GM21515 (cell line): ENCODE results near the gene OR4K14.
"Not testable (repeated sequence)": the region's sequence is repeated elsewhere in the genome, so short reads cannot be mapped to it uniquely, and the experiment has no call there.

Experiments
- ATAC-seq: cut with Tn5 transposase; IDR thresholded peaks from one replicate; pipeline ENCODE4 v1.9.1; 2021; ENCODE audit not compliant: unreplicated experiment

OR4K14 gene, protein sequence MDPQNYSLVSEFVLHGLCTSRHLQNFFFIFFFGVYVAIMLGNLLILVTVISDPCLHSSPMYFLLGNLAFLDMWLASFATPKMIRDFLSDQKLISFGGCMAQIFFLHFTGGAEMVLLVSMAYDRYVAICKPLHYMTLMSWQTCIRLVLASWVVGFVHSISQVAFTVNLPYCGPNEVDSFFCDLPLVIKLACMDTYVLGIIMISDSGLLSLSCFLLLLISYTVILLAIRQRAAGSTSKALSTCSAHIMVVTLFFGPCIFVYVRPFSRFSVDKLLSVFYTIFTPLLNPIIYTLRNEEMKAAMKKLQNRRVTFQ

DNA sequence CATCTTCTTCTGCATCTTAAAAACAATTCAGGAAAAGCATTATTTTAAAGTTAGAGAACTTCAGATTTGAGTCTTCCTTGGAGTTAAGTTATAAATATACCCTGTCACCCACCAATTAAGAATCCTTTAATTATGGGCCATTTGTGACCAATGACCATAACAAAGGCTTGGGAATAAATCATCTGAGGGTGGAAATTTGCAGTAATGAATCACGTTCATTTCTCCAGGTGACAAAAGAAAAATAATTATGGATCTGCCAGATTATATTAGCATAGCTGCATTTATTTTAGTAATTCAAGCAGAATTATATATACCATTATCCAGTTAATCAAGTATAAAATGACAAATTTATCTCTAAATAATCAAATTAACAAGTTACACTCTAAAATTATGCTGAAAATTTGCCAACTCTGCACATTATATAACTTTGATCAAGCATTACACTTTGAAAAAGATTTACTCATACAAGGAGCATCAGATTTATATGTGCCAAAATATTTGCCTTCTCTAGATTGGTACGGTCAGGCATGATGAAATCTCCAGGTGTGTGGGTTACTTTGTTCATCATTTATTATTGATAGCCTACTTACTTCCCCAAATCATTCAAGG, at the start of gene OR4K14:
Gene OR4K14, minus strand, starts transcription at position 51 of the 609 bp plus-strand sequence. CDS start 4,114 bp downstream, outside the sequence.
- no peak for ATAC-seq

- no peak for ATAC-seq
These were observed 40.6 kb upstream of the OR4K14 start, which contains the start of gene OR4L1 for GRCh38 chr14:20059745-20060144. Gene OR4L1, plus strand, starts transcription at chr14:20060045. Its CDS starts 0 bp downstream, at chr14:20060045.

GRCh38 chr14:20048202-20048601, 29.1 kb upstream of the OR4K14 start:
- no peak for ATAC-seq

DNA sequence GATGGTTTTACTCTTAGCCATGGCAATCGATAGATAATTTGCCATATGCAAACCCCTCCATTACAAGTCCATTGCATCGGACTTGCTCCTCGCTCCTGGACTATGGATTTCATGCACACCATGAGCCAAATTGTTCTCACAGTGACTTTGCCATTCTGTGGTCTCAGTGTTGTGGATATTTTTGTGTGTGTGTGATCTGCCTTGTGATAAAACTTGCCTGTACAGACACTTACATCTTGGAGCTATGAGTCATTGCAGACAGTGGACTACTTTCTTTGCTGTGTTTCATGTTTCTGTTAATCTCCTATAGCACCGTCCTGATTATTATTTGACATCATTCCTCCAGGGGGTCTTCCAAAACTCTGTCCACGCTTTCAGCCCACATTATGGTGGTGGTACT, 25.1 kb upstream of the OR4K14 start:
- no peak for ATAC-seq

DNA sequence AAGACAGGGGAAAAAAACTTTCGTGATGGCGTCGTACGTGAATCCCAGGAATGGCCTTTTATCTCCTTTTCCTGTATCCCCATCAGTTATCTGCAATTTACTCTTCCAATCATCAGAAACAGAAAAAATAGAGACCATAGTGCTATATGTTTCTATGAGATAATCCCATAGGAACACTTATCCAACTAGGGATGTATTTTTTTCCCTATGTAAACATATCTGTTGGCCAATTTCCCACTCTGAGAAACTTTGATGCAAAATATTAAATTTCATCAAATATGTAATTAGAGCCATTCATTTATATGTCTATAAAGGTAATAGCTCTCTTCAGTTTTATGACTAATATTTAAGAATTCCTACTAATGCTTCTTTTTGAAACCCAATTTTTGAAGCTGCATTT, 16.8 kb upstream of the OR4K14 start, which contains the start of gene OR4K13:
Gene OR4K13, minus strand, starts transcription at position 101 of the 400 bp plus-strand sequence. CDS start 1,280 bp downstream, outside the sequence.
- no peak for ATAC-seq

DNA sequence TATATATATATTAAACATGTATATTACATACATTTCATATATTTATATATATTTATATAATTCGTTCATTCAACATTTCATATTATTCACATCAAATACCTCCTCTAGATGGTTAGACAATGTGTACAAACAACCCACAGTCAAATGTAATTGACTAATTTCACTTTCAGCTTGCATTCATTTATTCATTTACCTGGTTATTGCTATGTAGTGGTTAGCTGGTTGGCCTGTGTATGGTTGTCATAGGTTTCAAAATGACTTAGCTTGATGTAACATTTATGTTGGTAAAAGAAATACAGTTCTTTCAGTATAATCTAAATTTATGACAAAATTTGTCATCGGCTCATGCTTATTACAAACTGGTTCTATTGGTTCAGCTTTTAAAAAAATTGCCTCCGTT, 16.3 kb upstream of the OR4K14 start:
- no peak for ATAC-seq

DNA sequence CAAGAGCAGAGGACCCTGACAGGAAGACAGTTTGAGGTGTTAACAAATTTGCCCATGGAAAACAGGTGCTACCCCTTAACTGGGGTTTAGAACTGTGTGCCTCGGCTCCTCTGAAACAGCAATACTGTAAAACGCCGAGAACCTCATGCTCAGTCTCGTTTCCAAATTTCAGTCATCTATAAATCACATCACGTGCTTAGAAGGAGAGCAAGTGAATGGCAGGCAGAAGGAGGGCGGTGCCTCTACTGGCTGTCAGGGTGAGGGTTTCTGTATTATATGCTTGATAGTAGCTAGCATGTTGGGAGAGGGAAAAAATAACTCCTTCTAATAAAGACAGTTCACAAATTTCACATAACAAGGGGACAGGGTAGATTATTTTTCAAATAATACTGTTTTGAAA, 12.0 kb upstream of the OR4K14 start:
- ATAC-seq: no peak

GRCh38 chr14:20008156-20008555, 11.0 kb downstream of the OR4K14 start:
- no peak for ATAC-seq

- no peak for ATAC-seq
These were observed 16.8 kb downstream of the OR4K14 start for GRCh38 chr14:20002319-20002718.

DNA sequence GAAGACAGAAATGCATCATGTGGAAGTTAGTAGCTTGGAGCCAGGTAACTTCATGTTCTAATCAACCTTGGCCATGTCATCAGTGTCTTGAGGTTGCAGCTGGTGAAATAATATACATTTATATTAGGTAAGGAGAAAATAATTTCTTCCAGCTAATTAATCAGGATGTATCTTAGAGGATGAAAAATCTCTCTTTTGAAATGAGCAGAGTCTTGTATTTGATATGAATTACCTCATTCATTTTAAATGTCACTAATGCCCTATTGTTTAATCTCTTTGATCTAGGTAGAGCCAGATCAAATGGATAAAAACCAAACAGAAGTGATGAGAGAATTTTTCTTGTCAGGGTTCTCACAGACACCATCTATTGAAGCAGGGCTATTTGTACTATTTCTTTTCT, 17.2 kb downstream of the OR4K14 start, which contains the start of gene OR4Q2:
Gene OR4Q2, plus strand, starts transcription at position 301 of the 400 bp plus-strand sequence.
- no peak for ATAC-seq

DNA sequence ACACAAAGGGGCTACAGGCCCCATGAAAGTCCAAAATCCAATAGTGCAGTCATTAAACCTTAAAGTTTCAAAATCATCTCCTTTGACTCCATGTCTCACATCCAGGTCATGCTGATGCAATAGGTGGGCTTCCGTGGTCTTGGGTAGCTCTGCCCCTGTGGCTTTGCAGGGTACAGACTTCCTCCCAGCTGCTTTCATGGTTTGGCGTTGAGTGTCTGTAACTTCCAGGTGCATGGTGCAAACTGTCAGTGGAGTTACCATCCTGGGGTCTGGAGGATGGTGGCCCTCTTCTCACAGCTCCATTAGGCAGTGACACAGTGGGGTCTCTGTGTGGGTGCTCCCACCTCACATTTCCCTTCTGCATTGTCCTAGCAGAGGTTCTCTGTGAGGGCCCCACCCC, 25.7 kb downstream of the OR4K14 start:
- ATAC-seq: no peak

DNA sequence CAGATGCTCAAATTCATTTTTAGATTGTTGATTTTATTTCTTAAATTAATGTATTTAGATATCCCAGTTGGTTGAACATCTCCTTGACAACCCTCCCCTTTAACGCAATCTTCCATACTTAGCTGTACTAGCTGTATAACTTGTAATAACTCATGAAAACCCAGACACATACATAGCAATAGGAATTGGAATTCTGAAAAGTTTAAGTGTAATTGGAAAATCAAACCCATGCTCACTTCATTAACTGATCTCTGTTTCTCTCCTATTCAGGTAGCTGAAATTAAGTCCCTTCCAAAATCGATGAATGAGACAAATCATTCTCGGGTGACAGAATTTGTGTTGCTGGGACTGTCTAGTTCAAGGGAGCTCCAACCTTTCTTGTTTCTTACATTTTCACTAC, 43.8 kb downstream of the OR4K14 start, which contains the start of gene OR4K15:
Gene OR4K15, plus strand, starts transcription at position 301 of the 400 bp plus-strand sequence. Its CDS starts 0 bp downstream, at position 301.
- ATAC-seq: no peak

DNA sequence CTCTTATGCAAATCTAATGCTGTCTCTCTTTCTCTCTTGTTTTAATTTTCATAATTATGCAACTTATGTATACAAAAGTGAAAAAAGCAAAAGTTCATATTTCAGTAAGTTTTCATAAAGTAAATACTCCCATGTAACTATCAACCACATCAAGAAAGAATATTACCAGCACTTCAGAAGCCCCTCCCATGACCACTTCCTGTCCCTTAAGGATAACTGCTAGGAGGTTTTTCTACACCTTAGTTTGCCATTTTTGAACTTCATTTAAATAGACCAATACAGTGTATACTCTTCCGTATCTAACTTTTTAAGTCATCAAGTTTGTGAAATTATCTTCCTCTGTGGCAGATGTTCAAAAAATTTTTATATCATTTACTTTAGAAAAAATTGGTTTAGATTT, 44.3 kb downstream of the OR4K14 start:
- ATAC-seq: no peak

DNA sequence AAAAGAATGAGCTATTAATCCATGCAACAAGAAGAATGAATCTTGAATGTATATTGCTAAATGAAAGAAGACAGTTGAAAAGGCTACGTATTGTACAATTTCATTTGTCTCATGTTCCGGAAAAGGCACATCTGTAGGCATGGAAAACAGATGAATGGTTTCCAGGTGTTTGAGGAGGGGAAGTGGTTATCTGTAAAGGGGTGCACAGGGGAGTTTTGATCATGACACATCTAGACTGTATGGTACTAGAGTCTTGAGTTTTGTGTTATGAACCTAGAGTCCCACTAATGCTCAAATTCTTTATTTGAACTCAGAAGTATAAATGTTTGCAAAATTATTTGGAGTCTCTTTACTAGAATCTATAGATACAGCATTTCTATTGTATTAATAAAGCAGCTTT, 49.4 kb downstream of the OR4K14 start:
- ATAC-seq: not testable (repeated sequence)
